Measurements from ENCODE around the gene SESN1.

The SESN1 gene

DNA sequence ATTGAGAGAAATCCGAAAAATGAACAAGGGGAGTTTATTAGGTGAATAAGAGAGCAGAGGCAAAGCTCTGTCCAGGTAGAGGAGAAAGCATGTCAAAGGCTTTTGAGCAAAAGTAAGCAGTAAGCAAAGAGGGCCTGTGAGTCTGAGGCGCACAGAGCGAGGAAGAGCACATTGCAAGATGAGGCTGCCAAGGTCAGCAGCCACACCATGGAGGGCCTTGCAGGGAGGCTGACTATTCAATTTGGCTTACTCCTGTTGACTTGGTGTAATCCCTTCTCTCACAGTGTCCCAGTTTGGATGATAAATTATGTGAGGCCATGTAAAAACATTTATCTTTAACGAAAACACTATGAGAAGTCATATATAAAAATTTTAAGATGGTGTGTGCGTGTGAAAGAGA is 32.4 kb downstream of the SESN1 start:
- no peak for DNase-seq (ENCODE audit: low read depth in 1 of 2, low spot score in 1 of 2)

DNA sequence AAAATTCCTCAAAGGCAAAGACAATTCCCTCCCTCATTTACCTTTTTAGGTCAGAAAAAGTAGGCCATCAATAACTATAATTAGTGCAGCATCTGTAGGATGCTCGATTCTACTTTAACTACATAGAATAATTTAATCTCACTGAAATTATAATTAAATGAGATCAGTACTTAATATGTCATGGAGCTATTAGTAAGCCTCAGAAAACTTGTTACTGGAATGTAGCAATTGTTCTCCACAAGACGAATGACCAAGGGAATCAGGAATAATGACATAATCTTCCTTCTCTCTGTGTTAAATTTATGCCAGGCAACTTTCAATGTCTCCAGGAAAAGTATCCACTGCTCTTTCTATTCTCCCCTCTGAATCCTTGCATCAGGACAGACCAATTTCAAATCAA is 34.1 kb downstream of the SESN1 start:
- DNase-seq (ENCODE audit: low read depth in 1 of 2, low spot score in 1 of 2): no peak

DNA sequence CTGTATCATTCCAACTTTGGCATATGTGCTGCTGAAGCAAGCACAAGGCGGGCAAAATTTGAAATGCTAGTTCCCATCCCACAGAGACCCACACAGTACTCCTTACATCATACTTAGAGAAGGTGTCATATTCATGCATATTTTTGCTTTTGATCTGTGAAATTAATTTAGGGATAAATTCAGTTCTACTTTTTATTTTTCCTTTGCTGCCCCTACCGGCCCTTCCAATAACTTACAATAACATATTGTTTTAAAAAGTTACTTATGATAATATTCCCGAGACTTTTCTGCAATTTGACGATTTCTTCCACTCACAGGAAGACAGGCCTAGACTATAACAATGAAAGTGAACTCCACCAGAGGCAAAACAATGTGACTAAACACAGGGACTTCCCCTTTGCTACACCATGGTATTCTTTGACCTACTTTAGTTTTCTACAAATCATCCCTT is 35.0 kb downstream of the SESN1 start:
- DNase-seq (ENCODE audit: low read depth in 1 of 2, low spot score in 1 of 2): no peak

DNA sequence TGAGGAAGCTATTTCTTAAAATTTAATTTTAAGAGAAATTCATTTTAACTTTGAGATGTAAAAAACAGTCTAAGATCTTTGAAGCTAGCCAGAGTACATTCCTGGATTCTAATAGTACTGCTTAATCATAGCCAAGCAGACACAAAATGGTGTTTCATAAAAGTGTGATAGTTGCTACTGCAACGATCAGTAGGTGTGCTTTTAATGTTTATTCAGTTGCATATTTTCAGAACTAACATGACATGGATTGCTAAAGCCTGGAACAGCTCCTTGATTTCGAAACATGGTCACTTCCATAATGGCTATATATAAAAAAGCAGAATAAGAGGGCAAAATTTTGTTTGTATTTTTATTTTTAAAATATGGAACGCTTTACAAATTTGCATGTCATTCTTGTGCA is 35.5 kb downstream of the SESN1 start:
- no peak for DNase-seq (ENCODE audit: low read depth in 1 of 2, low spot score in 1 of 2)

DNA sequence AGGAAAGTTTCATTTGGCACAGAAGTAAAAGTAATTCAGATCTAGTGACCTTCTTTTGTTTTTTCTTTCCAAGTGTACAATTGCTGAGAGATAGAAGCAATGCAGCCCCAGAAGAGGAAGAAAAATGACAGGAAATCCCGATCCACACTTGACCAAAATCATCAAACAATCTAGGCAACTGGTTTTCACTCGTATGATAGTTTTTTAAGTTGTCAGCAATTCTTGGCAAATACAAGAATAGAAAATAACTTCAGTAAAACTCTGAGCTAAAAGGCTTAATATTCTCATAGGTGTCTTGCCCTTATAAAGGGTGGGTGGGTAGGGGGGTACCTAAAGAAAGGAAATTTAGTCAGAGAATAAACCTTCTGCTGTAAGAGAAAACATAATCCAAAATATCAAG is 36.0 kb downstream of the SESN1 start:
- no peak for DNase-seq (ENCODE audit: low read depth in 1 of 2, low spot score in 1 of 2)

DNA sequence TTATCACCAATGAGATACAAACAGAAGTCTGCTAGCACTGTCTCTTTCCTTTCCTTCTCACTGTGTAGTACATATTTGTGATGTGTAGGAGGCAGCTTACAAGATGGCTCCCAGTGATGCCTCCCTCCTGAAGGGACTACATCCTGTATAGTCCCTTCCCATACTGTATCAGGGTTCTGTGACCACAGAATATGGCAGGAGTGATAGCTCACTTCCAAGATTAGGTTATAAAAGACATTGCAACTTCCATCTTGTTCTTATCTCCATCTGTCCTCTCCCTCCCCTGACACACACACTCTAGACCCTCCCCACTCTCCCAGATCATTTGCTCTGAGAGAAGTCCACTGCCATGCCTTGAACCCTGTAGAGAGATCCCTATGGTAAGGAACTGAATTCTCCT is 38.0 kb downstream of the SESN1 start:
- DNase-seq (ENCODE audit: low read depth in 1 of 2, low spot score in 1 of 2): no peak

DNA sequence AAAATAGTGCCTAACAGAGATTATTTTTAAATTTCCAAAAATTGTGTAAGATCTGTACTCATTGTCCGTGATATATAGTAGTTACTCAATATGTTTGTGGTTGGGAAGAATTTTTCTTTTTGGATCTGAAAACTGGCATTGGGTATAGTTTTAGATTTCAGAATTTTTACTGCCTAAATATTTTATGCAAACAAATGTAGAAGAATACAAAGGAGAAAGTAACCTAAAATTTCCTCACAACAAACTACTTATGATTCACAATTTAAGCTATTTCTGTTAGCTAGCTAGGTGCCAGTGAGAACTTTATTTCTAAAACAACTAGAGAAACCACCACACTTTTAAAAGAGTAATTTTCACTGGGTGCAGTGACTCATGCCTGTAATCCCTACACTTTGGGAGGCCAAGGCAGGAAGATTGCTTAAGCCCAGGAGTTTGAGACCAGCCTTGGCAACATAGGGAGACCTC is 38.8 kb downstream of the SESN1 start:
- DNase-seq (ENCODE audit: low read depth in 1 of 2, low spot score in 1 of 2): no peak

DNA sequence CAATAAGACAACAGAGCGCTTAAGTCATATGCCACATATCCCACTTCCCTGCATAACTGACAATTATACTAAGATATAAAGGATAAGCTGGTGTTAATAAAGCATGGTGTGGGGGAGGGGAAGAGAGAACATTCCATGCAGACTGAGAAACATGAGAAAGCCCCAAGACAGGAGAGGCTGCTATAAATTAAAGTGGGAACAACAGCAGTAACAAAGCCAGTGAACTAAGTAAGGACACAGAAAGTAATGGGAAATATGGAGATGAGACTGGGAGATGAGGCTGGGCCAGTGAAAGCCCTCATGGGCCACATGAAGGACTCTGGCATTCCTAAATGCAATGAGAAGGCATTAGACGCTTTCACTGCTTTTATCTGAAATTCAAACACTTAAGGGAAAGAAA is 41.3 kb downstream of the SESN1 start:
- DNase-seq (ENCODE audit: low read depth in 1 of 2, low spot score in 1 of 2): no peak

DNA sequence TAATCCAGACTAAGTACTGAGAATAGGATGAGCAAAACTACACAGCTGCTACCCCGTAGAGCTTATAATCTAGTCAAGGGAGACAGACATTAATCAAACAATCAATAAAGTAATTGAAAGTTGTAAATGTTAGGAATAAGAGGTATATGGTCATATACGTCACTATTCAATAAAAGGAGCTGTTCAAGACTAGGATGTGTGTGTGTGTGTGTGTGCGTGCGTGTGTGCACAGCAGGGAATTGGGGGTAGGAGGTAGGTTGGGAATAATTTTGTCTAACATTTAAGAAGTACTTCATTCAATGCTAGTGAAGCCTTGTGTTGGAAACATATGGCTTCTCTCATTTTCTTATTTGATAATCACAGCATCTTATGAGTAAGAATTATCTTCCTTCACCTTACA is 41.8 kb downstream of the SESN1 start:
- no peak for DNase-seq (ENCODE audit: low read depth in 1 of 2, low spot score in 1 of 2)

DNA sequence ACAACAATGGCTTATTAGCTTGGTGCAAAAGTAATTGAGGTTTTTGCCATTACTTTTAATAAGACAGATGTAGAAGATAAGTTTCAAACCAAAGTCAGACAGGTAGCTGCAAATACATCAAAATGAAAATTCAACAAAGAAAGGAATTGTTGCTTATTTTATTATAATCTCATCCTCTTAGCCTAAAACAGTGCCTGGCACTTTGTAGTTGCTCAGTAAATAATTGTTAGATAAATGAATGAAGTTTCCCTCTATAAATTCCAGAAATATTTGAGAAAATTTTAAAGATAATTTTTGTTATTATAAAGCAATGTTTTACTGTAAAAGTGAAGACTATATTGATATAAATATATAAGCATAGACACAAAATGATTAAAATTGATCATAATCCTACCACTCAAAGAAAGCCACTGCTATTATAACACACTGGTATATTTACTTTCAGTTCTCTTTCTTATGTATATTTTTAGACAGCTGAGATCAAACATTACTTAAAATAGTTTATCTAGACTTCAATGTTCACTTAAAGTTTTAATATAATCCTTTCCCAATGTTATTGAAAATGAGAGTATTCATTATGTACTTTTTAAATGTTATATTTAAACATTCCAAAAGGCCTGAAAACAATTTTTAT is 42.5 kb downstream of the SESN1 start:
- no peak for DNase-seq (ENCODE audit: low read depth in 1 of 2, low spot score in 1 of 2)

DNA sequence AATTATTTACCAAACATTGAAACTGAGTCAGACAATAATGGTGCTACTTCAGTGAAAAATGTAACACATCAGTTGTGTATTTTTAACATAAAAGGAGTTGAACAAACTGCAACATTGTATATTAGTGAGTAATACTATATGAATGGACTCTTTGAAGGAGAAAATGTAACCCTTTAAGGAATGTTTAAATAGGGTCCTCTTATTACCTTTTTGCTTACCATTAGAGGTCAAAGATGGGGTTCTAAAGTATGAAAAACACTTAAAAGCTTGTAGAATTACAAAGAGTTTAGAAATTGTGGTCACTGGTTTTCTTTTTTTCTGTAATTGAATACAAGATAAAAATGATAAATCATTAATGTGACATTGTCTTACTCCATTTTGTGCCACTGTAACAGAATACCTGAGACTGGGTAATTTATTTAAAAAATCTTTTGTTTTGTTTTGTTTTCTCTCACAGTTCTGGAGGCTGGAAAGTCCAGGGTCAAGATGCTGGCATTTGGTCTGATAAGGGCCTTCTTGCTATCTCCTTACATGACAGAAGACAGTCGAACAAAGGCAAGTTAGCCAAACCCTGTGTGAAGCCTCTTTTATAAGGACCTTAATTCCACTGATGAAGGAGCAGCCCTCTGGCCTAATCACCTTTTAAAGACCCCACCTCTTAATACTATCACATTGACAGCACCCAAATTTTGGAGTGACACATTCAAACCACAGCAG is 43.2 kb downstream of the SESN1 start:
- DNase-seq (ENCODE audit: low read depth in 1 of 2, low spot score in 1 of 2): no peak

DNA sequence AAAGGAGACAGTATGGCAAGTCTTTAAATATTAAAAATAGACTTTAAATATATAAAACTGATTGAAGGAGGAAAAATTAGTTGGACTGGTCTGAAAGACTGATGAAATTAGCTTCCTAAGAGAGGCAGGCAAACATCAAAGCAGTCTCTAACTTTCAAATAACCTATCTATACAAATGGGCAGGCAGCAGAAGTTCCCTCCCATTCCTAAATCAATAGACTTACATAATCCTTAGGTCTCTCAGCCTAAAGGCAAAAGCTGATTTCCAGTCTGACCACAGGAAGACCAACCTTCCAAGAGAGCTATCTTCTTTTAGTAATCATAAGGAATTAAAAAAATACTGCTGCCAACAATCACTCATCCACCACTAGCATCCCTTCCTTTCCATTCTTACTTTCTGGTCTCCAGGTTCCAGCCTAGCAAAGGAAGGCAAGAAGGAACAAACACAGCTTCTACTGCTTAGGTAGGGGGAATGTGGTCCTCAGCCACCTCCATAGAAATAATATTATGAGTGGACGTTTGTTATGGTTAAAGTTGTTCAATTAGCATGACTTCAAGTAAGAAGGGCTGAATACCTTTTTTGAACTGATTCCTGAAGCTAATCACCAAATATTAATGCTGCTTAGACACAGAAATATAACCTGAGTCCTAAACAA is 44.1 kb downstream of the SESN1 start:
- no peak for DNase-seq (ENCODE audit: low read depth in 1 of 2, low spot score in 1 of 2)

DNA sequence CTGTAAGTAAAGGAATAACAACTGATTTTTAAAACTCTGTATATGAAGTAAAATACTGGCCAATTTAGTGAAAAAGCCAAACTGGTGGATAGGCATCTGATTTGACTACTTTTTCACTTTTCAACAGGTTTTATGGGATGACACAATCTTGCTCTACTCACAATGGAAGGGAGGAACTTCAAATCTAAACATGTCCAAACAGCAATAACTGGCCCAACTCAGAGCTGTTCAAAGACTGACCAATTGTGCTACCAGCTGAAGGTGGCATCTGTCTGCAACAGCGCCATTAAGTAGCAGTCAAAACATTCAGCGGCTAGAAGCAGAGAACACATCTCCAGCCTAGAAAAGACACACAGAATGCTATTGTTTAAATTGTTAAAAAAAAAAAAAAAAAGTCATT is 44.6 kb downstream of the SESN1 start:
- DNase-seq (ENCODE audit: low read depth in 1 of 2, low spot score in 1 of 2): no peak

DNA sequence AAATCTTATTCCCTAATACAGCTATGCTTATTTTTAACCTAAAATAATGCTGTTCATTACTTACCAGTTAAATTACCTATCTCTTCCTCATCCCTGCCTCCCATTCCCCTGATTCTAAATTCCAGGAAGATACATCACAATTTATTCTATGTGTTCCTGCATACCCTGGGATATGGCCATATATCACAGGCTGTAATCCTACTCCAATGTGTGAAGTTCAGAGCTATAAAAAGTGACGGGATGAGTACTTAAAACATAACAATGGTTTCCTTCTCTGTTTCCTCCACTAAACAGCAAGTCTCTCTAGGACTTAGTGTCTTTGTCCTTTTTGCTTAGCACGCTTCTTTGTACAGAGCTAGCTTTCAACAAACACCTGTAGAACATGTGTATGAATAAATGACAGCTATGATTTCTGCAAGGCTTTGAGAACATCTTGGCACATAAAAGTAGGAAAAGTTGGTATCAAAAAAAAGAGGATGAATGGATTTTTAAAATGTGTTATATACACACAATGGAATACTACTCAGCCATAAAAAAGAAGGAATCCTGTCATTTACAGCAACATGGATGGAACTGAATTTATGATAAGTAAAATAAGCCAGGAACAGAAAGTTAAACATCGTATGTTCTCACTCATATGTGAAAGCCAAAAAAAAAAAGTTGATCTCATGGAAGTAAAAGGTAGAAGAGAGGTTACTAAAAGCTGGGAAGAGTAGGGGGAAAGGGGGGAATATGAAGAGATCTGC is 45.8 kb downstream of the SESN1 start:
- DNase-seq (ENCODE audit: low read depth in 1 of 2, low spot score in 1 of 2): no peak

DNA sequence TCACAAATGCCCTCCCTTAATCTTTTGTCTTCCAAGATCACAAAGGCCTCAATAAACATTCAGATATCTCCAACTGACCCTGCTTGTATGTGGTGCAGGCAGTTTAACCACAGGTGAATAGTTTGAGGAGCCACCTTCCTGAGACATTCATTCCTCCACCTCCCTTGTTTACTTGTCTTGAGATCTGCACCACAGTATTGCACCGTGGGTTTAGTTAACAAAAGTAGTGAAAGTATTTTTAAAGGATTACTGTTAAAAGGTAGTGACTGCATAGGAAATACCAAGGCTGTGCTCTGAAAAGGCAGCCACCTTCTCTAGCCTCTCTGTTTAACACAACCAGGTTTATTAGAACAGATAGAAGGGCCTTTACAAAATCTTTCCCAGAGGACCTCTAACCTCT is 46.5 kb downstream of the SESN1 start:
- no peak for DNase-seq (ENCODE audit: low read depth in 1 of 2, low spot score in 1 of 2)

DNA sequence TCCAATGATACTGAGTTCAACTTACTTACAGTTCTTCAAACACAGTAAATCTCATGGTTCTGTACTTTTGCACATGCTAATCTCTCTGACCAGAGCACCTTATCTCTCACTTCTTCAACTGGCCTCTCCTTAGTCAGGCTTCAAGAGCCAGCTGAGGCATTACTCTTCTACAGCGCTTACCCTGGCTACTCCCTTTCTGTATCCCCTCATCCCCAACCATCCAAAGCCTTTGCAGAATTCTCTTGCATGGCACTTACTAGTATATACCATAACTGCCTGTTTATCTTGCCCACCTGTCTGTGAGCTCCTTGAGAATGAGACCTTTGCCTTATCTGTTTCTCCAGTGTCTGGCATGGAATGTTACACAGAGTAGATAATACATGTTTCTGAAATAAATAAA is 49.2 kb downstream of the SESN1 start:
- no peak for DNase-seq (ENCODE audit: low read depth in 1 of 2, low spot score in 1 of 2)

DNA sequence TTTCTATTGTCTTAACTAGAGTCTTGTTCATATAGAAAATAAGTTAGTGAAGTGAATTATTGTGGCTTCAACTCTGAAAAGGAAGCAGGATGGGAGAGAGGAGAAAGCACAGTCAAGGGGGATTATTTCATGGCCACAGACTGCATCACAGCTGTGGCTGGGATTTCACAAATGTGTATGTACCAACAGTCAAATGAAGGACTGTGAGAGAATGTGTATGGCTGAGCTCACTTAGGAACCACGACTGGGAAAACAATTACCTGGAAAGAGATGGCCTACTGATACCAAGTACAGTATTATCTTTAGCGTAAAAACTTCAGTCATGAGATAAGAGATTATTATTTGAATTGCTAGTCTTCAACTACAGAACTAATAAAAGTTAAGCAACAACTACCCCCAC is 54.9 kb downstream of the SESN1 start:
- DNase-seq (ENCODE audit: low read depth in 1 of 2, low spot score in 1 of 2): no peak

DNA sequence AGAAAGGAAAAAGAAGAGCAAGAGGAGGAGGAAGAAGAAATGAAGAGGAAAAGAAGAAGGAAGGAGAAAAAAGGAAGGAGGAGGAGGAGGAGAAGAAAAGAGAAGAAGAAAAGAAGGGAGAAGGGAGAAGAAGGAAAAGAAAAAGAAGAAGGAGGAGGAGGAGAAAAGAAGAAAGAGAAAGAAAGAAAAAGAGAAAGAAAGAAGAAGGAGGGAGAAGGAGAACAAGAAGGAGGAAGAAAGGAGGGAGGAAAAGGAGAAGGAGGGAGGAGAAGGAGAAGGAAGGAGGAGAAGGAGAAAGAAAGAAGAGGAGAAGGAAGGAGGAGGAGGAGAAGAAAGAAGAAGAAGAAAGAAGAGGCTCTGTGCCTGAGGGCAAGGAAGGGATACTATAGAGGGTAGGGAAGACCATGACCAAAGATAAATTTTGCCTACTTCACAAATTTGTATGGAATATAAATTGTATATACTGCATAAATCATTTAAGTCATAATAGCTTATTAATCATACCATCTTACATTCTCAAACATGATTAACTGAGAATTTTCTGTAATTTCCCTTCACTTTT is 55.7 kb downstream of the SESN1 start:
- no peak for DNase-seq (ENCODE audit: low read depth in 1 of 2, low spot score in 1 of 2)

DNA sequence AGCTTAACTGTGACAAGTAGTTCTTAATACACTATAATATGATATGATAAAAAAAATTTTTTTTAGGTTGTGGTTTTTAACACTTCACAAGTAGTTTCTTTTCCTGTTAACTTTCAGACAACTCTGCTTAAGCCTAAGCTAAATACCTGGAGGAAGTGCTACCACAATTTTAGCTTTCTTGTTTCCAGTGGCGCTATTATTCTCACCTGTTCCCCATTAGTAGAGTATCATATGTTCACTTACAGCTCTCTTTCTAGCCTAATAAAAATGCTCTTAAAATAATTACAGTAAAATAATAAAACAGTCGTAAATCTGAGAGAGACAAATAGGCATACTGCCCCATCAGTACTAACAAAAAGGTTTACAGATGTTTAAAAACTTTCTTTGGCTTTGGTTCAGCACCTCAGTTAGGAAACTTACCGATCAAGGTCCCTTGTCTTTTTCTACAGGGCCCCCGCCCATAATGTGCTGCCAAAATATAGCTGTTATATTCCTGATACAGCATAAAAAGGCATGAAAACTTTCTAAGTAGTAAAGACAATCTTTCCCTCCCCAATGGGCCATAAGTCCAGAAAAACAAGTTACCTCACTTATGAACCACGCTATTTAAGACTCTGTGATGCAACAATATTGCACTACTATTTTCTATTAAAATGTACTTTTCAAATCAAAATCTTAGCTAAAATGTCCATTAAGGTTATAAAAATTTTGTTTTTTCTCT is 57.9 kb downstream of the SESN1 start:
- DNase-seq (ENCODE audit: low read depth in 1 of 2, low spot score in 1 of 2): no peak

DNA sequence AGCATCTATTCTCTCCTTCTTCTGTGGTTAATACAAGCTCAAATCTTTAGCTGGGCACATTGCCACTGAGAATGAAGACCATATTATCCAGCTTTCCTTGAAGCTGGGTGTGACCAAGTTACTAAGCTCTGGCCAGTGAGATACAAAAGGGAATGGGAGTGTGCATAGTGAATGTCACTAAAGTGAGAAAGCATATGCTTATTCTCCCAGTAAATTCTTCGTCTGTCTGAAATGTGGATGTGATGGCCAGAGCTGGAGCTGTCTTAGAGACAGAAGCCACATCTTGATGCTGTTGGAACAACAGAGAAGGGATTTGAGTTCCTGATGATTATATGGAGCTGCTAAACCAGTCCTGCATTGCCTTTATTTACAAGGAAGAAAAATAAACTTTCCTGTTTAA is 60.1 kb downstream of the SESN1 start:
- DNase-seq (ENCODE audit: low read depth in 1 of 2, low spot score in 1 of 2): no peak

DNA sequence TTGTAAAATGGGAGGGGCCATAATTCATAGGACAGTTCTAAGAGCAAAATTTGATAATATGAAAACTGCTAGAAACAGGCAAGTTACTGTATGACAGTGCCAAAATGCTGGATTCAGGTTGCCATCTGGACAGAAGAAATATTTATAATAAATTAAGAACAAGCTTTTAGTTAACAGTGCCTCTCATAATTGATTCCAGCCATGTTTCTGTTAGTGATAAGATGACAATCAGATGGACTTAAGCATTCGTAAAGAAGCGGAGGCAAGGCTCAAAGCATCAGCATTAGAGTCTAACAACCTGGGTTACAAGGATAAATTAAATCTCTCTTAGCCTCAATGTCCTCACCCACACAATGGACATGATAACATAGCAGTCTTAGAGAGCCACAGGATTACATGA is 61.0 kb downstream of the SESN1 start:
- DNase-seq (ENCODE audit: low read depth in 1 of 2, low spot score in 1 of 2): no peak
